HFFc6 (cell line): ENCODE data around the gene ATOX1. TPM values are rescaled to one million over a fixed set of nuclear protein-coding genes. Genes with fewer than 3 reads are reported as not detected.
"Not testable (repeated sequence)": the region's sequence is repeated elsewhere in the genome, so short reads cannot be mapped to it uniquely, and the experiment has no call there.

Experiments
- DNase-seq: peaks from one replicate; pipeline ENCODE4 v3.0.0-alpha.2; 2018
- H3K27ac Mint-ChIP-seq: 2 replicates; pipeline ENCODE4 v1.8.0; 2020; ENCODE audit warnings: mild to moderate bottlenecking, mixed read lengths
- H3K27me3 Mint-ChIP-seq: 2 replicates; pipeline ENCODE4 v1.8.0; 2021; ENCODE audit warnings: mild to moderate bottlenecking, moderate library complexity, mixed read lengths; ENCODE audit not compliant: insufficient read depth
- H3K36me3 Mint-ChIP-seq: 2 replicates; pipeline ENCODE4 v1.8.0; 2021; ENCODE audit warnings: low read depth, mixed read lengths
- H3K4me1 Mint-ChIP-seq: 2 replicates; pipeline ENCODE4 v1.8.0; 2020; ENCODE audit warnings: low read depth, mixed read lengths
- H3K4me3 Mint-ChIP-seq: 2 replicates; pipeline ENCODE4 v1.8.0; 2020; ENCODE audit warnings: mild to moderate bottlenecking, moderate library complexity, mixed read lengths
- H3K9me3 Mint-ChIP-seq: 2 replicates; pipeline ENCODE4 v1.8.0; 2020; ENCODE audit warnings: mild to moderate bottlenecking, mixed read lengths
- CTCF ChIP-seq: fragments of 200-600 bp; sonication (generic); IDR thresholded peaks from 2 replicates; pipeline ENCODE4 v1.5.0; 2021; ENCODE audit warnings: antibody characterized with exemption, mild to moderate bottlenecking
- total RNA-seq, 6 experiments: library from RNA; stranded (reverse); fragmentation: NEBNext Ultra II Directional; extraction: Animal tissue kit (Norgen Biotek cat#: 25700); gene quantifications; 2 replicates in 1 of 6; 3 replicates in 5 of 6; pipeline ENCODE4 v1.2.3, GENCODE V29; 2021

Gene ATOX1
- total RNA-seq, 6 experiments from 2014 or later, result 148 to 185 (median 155) TPM

DNA sequence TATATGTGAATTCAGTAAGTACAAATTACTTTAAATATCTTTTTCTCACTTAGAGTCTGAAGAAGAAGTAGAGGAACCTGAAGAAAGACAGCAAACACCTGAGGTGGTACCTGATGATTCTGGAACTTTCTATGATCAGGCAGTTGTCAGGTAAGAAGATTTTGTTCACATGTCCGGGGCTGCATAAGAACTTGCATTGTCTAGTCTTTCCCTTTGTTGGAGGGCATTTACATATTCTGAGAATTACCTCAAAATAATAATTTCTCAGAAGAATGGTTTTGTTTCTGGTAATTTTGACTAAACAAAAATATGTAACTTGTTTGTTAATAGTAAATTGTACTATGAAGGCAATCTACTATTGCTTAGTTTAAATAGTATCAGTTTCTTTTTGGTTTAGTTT, 37.0 kb upstream of the ATOX1 start:
- H3K27ac Mint-ChIP-seq, result peak overlapping the region; percentile 19; the same call in 1 of the 2 replicates
- H3K4me3 Mint-ChIP-seq, result no peak overlapping the region
- H3K9me3 Mint-ChIP-seq, result no peaks in the 10 kb centered on the region
- peaks cover 33% of the 10 kb centered on the region for H3K4me1 Mint-ChIP-seq
- H3K27me3 Mint-ChIP-seq, result no peaks in the 10 kb centered on the region; the same call in 1 of the 2 replicates
- H3K36me3 Mint-ChIP-seq, result peaks cover 56% of the 10 kb centered on the region
- DNase-seq, result no peak
- TF ChIP-seq CTCF, result no peak

GRCh38 chr5:151793358-151793757, 34.9 kb upstream of the ATOX1 start:
- H3K9me3 Mint-ChIP-seq, result no peaks in the 10 kb centered on the region
- no peaks in the 10 kb centered on the region; the same call in 1 of the 2 replicates for H3K27me3 Mint-ChIP-seq
- no peak for TF ChIP-seq CTCF
- no peak overlapping the region for H3K4me3 Mint-ChIP-seq
- no peak overlapping the region for H3K27ac Mint-ChIP-seq
- peaks cover 56% of the 10 kb centered on the region for H3K36me3 Mint-ChIP-seq
- DNase-seq, result no peak
- peaks cover 18% of the 10 kb centered on the region for H3K4me1 Mint-ChIP-seq

DNA sequence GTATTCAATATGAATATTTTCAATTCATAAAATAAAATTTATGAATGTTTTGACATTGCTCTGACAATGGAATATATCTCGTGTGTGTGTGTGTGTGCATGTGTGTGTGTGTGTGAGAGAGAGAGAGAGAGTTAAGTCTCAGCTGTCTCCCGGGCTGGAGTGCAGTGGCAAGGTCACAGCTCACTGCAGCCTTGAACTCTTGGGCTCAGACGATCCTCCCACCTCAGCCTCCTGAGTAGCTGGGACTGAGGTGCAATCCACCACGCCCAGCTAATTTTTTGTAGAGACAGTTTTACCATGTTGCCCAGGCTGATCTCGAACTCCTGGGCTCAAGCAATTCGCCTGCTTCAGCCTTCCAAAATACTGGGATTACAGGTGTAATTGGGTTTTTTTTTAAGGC, 29.4 kb upstream of the ATOX1 start:
- no peaks in the 10 kb centered on the region for H3K27me3 Mint-ChIP-seq
- no peak overlapping the region for H3K4me3 Mint-ChIP-seq
- no peaks in the 10 kb centered on the region for H3K9me3 Mint-ChIP-seq
- DNase-seq, result no peak
- H3K4me1 Mint-ChIP-seq, result peaks cover 24% of the 10 kb centered on the region
- H3K36me3 Mint-ChIP-seq, result peaks cover 36% of the 10 kb centered on the region
- no peak overlapping the region for H3K27ac Mint-ChIP-seq
- TF ChIP-seq CTCF, result no peak

- no peak overlapping the region for H3K27ac Mint-ChIP-seq
- peaks cover 28% of the 10 kb centered on the region for H3K36me3 Mint-ChIP-seq
- H3K4me3 Mint-ChIP-seq, result no peak overlapping the region
- peaks cover 38% of the 10 kb centered on the region for H3K4me1 Mint-ChIP-seq
- TF ChIP-seq CTCF, result no peak
- DNase-seq, result no peak
- H3K9me3 Mint-ChIP-seq, result no peaks in the 10 kb centered on the region
- no peaks in the 10 kb centered on the region for H3K27me3 Mint-ChIP-seq
Observed at GRCh38 chr5:151786468-151786867, 28.0 kb upstream of the ATOX1 start.

GRCh38 chr5:151784141-151784540, 25.7 kb upstream of the ATOX1 start:
- no peak overlapping the region for H3K4me3 Mint-ChIP-seq
- H3K36me3 Mint-ChIP-seq, result peaks cover 9% of the 10 kb centered on the region
- H3K4me1 Mint-ChIP-seq, result peaks cover 58% of the 10 kb centered on the region
- no peaks in the 10 kb centered on the region for H3K27me3 Mint-ChIP-seq
- DNase-seq, result no peak
- no peak overlapping the region for H3K27ac Mint-ChIP-seq
- no peaks in the 10 kb centered on the region for H3K9me3 Mint-ChIP-seq
- no peak for TF ChIP-seq CTCF

DNA sequence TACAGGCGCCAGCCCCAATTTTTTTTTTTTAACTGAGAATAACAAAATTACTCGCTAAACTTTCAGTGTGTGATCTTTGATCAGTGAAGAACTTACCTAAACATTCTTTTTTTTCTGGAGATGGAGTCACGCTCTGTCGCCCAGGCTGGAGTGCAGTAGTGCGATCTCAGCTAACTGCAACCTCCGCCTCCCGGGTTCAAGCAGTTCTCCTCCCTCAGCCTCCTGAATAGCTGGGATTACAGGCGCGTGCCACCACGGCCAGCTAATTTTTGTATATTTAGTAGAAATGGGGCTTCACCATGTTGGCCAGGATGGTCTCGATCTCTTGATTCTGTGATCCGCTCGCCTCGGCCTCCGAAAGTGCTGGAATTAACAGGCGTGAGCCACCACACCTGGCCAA, 25.2 kb upstream of the ATOX1 start:
- not testable (repeated sequence) for H3K27ac Mint-ChIP-seq, H3K4me3 Mint-ChIP-seq, H3K9me3 Mint-ChIP-seq, H3K27me3 Mint-ChIP-seq, DNase-seq
- Mint-ChIP-seq H3K36me3 (peaks cover 10% of the 10 kb centered on the region), H3K4me1 (peaks cover 62% of the 10 kb centered on the region)
